IMR-90 (cell line): ENCODE measurements around the gene DIPK1B. TPM values are rescaled to one million over a fixed set of nuclear protein-coding genes. Genes with fewer than 3 reads are reported as not detected.

ENCODE experiments used
- ATAC-seq: fragments of 200-7000 bp; cut with Tn5 transposase; 2 replicates; pipeline ENCODE4 v1.9.1; 2020; ENCODE audit warnings: low read depth, mild to moderate bottlenecking, moderate library complexity
- BruUV-seq: library from RNA; stranded (reverse); fragments of 400-500 nt; replicated peaks from 2 replicates; lab custom pipeline; 2021; lab: Mats Ljungman, UMichigan
- CTCF ChIA-PET: fragments of 300-600 bp; formaldehyde crosslinking; extraction: SDS; loops from one replicate; lab custom pipeline; 2021; ENCODE audit warnings: antibody characterized with exemption; lab: Yijun Ruan, JAX
- POLR2A ChIA-PET: fragments of 300-600 bp; sonication (Branson Sonifier 250); formaldehyde crosslinking; loops from one replicate; lab custom pipeline; 2022; ENCODE audit warnings: antibody characterized with exemption; ENCODE audit not compliant: unreplicated experiment; lab: Charles Lee
- DNase-seq: peaks from one replicate; pipeline ENCODE4 v3.0.0; 2013
- H2AFZ ChIP-seq: replicated peaks from 2 replicates; pipeline ENCODE3; 2013; ENCODE audit warnings: low read length, mild to moderate bottlenecking; ENCODE audit not compliant: poor library complexity
- H2AK5ac ChIP-seq: 2 replicates; pipeline ENCODE4 v1.6.1; 2013; ENCODE audit warnings: low read depth, low read length, inconsistent platforms
- H2AK9ac ChIP-seq: replicated peaks from 2 replicates; pipeline ENCODE3; 2013; ENCODE audit warnings: mild to moderate bottlenecking, low read depth, low read length, moderate library complexity; ENCODE audit not compliant: poor library complexity
- H2BK120ac ChIP-seq: 2 replicates; pipeline ENCODE4 v1.6.1; 2013; ENCODE audit warnings: low read depth, low read length, inconsistent platforms
- H2BK15ac ChIP-seq: 3 replicates; pipeline ENCODE4 v1.6.1; 2013; ENCODE audit warnings: low read depth, low read length, inconsistent platforms
- H2BK20ac ChIP-seq: 2 replicates; pipeline ENCODE4 v1.6.1; 2013; ENCODE audit warnings: low read depth, mild to moderate bottlenecking, inconsistent platforms, low read length, moderate library complexity
- H2BK5ac ChIP-seq: 2 replicates; pipeline ENCODE4 v1.6.1; 2013; ENCODE audit warnings: mild to moderate bottlenecking, low read depth, low read length, inconsistent platforms; ENCODE audit not compliant: poor library complexity, severe bottlenecking
- H3K14ac ChIP-seq: replicated peaks from 2 replicates; pipeline ENCODE4 v1.6.1; 2013; ENCODE audit warnings: low read depth, low read length, inconsistent platforms
- H3K18ac ChIP-seq: 2 replicates; pipeline ENCODE4 v1.6.1; 2013; ENCODE audit warnings: low read depth, low read length, control low read depth
- H3K23ac ChIP-seq: 2 replicates; pipeline ENCODE4 v1.6.1; 2013; ENCODE audit warnings: low read depth, low read length, inconsistent platforms
- H3K27ac ChIP-seq: 2 replicates; pipeline ENCODE4 v1.5.1; 2013; ENCODE audit warnings: mild to moderate bottlenecking, control low read depth, low read length; ENCODE audit not compliant: insufficient read depth
- H3K27me3 ChIP-seq: 2 replicates; pipeline ENCODE4 v1.6.1; 2013; ENCODE audit warnings: low read length; ENCODE audit not compliant: control insufficient read depth, insufficient read depth
- H3K36me3 ChIP-seq: 2 replicates; pipeline ENCODE4 v1.6.1; 2013; ENCODE audit warnings: low read length, mixed read lengths; ENCODE audit not compliant: control insufficient read depth, insufficient read depth
- H3K4ac ChIP-seq: 2 replicates; pipeline ENCODE4 v1.6.1; 2013; ENCODE audit warnings: low read depth, low read length, inconsistent platforms
- H3K4me1 ChIP-seq: 2 replicates; pipeline ENCODE4 v1.6.1; 2013; ENCODE audit warnings: low read length, mixed read lengths; ENCODE audit not compliant: control insufficient read depth, insufficient read depth
- H3K4me2 ChIP-seq: 2 replicates; pipeline ENCODE4 v1.6.1; 2013; ENCODE audit warnings: low read depth, mild to moderate bottlenecking, control low read depth, low read length, moderate library complexity
- H3K4me3 ChIP-seq: 2 replicates; pipeline ENCODE4 v1.5.1; 2013; ENCODE audit warnings: low read depth, mild to moderate bottlenecking, control low read depth, low read length, moderate library complexity; ENCODE audit not compliant: insufficient read depth
- H3K56ac ChIP-seq: 2 replicates; pipeline ENCODE4 v1.6.1; 2013; ENCODE audit warnings: low read length, inconsistent platforms; ENCODE audit not compliant: insufficient read depth; ENCODE audit errors: extremely low read depth
- H3K79me1 ChIP-seq, 2 experiments: 2 replicates each; pipeline ENCODE4 v1.6.1; 2013; ENCODE audit warnings: low read length in 2 of 2, inconsistent platforms in 1 of 2, low read depth in 1 of 2
- H3K9ac ChIP-seq: 2 replicates; pipeline ENCODE4 v1.6.1; 2013; ENCODE audit warnings: low read depth, low read length, control low read depth
- H3K9me1 ChIP-seq: 2 replicates; pipeline ENCODE4 v1.6.1; 2013; ENCODE audit warnings: low read length, inconsistent platforms; ENCODE audit not compliant: insufficient read depth
- H3K9me3 ChIP-seq: 2 replicates; pipeline ENCODE4 v1.6.1; 2013; ENCODE audit warnings: low read length; ENCODE audit not compliant: control insufficient read depth, insufficient read depth
- H4K20me1 ChIP-seq: 2 replicates; pipeline ENCODE4 v1.6.1; 2013; ENCODE audit warnings: low read length, inconsistent platforms; ENCODE audit not compliant: insufficient read depth
- H4K5ac ChIP-seq: 2 replicates; pipeline ENCODE4 v1.6.1; 2013; ENCODE audit warnings: mild to moderate bottlenecking, low read depth, low read length, control low read depth
- H4K8ac ChIP-seq, 2 experiments: 2 replicates each; pipeline ENCODE4 v1.6.1; 2013; ENCODE audit warnings: low read depth in 2 of 2, low read length in 2 of 2, control low read depth in 1 of 2, inconsistent platforms in 1 of 2
- H4K91ac ChIP-seq: 2 replicates; pipeline ENCODE4 v1.6.1; 2013; ENCODE audit warnings: low read depth, low read length, inconsistent platforms; ENCODE audit not compliant: insufficient read depth
- CTCF ChIP-seq: conservative IDR thresholded peaks from 2 replicates; pipeline ENCODE4 v1.5.1; 2012; ENCODE audit warnings: mild to moderate bottlenecking, low read depth, low read length, improper control_type of control experiment
- MAFK ChIP-seq: IDR thresholded peaks from 2 replicates; pipeline ENCODE4 v1.6.1; 2012; ENCODE audit warnings: low read depth, low read length, improper control_type of control experiment
- MAZ ChIP-seq: IDR thresholded peaks from 2 replicates; pipeline ENCODE4 v1.6.1; 2012; ENCODE audit warnings: low read depth, mild to moderate bottlenecking, low read length, improper control_type of control experiment, moderate library complexity, borderline replicate concordance
- RAD21 ChIP-seq: IDR thresholded peaks from 2 replicates; pipeline ENCODE4 v1.6.1; 2012; ENCODE audit warnings: low read length, improper control_type of control experiment
- RCOR1 ChIP-seq: IDR thresholded peaks from 2 replicates; pipeline ENCODE4 v1.6.1; 2012; ENCODE audit warnings: mild to moderate bottlenecking, low read length, improper control_type of control experiment; ENCODE audit not compliant: insufficient replicate concordance
- SMC3 ChIP-seq: fragments of 150-350 bp; IDR thresholded peaks from 2 replicates; pipeline ENCODE4 v1.6.1; 2016; ENCODE audit warnings: low read depth, mild to moderate bottlenecking, antibody characterized with exemption, low read length, moderate library complexity
- WGBS, 2 experiments: methylation state at CpG; one replicate each; pipeline versions ENCODE4 v1.1.5 to v1.1.7; 2013; ENCODE audit warnings: missing lambda C conversion rate in 2 of 2; ENCODE audit not compliant: insufficient read length in 1 of 2; ENCODE audit errors: extremely low coverage in 2 of 2; 5-methylcytosine and 5-hydroxymethylcytosine counted together
- dilution Hi-C: fragments of 300-500 bp; cut with HindIII; formaldehyde crosslinking; loops from one replicate; pipeline ENCODE4 v1.14.3; 2018; ENCODE audit warnings: low sequenced_read_pairs; ENCODE audit not compliant: unreplicated experiment
- in situ Hi-C: fragments of 300-500 bp; cut with MboI; formaldehyde crosslinking; loops from 3 replicates; pipeline ENCODE4 v1.14.3; 2019; ENCODE audit warnings: low sequenced_read_pairs, inconsistent platforms, mixed read lengths
- intact Hi-C: fragments of 100-400 bp; cut with micrococcal nuclease; formaldehyde crosslinking; loops from 2 replicates; pipeline ENCODE4 v1.10.0; 2022
- polyA plus RNA-seq, 3 experiments: library from polyadenylated mRNA; depleted of rRNA; stranded (reverse); fragments of >200 nt; gene quantifications; 2 replicates each; pipeline ENCODE4 v1.2.3, GENCODE V29; 2012; ENCODE audit warnings: low replicate concordance in 1 of 3
- total RNA-seq: library from RNA; depleted of rRNA; stranded (reverse); fragments of >200 nt; gene quantifications from 2 replicates; pipeline ENCODE4 v1.2.3, GENCODE V29; 2012

Gene DIPK1B
- total and polyA plus RNA-seq, 2 of the 4 experiments (the other 2 are of a cell fraction) = 3.4 to 7.1 TPM

GRCh38 chr9:136694163-136694871 lies 18.1 kb upstream of the DIPK1B start:
- H3K27ac ChIP-seq = no peak overlapping the region
- no peak overlapping the region for H3K4ac ChIP-seq
- no peak overlapping the region for H4K8ac ChIP-seq
- H4K5ac ChIP-seq = no peak overlapping the region
- POLR2A ChIA-PET = no interaction called here
- H3K36me3 ChIP-seq = no peaks in the 10 kb centered on the region
- no peak overlapping the region for H2BK20ac ChIP-seq
- in situ Hi-C loops = no loop called here
- no peak overlapping the region for H2AK5ac ChIP-seq
- no peak overlapping the region for H2BK5ac ChIP-seq
- H3K9me1 ChIP-seq = no peaks in the 10 kb centered on the region
- peak; percentile 18 for DNase-seq
- H3K4me2 ChIP-seq = no peak overlapping the region
- peaks cover 13% of the 10 kb centered on the region; the same call in 1 of the 2 replicates for H3K27me3 ChIP-seq
- H3K4me1 ChIP-seq = 0 out of 2 replicates have a peak, but pooled peaks cover 2% of the 10 kb centered on the region
- no peak overlapping the region for H3K56ac ChIP-seq
- no peaks in the 10 kb centered on the region for H3K79me1 ChIP-seq
- BruUV-seq = no TSS peak
- H4K20me1 ChIP-seq = no peaks in the 10 kb centered on the region
- ATAC-seq = peak; percentile 82
- no peak overlapping the region for H4K91ac ChIP-seq
- no peak overlapping the region for H3K23ac ChIP-seq
- H3K4me3 ChIP-seq = no peak overlapping the region
- no peak overlapping the region for H3K18ac ChIP-seq
- H2AK9ac ChIP-seq = no peak overlapping the region
- WGBS, 2 experiments = 43% methylated on average over 18 of the region's 32 CpGs; no CpG with 5 or more reads in 1 of the 2 experiments
- dilution Hi-C loops = no loop called here
- H2BK120ac ChIP-seq = no peak overlapping the region
- H2BK15ac ChIP-seq = no peak overlapping the region
- H3K9ac ChIP-seq = no peak overlapping the region
- CTCF ChIA-PET = interaction anchor here (0.8 to 1.0 kb wide), 2 partner anchors 14 to 209 kb away, joined by 3 read pairs; no protein-coding TSS in a partner anchor
- intact Hi-C loops = no loop called here
- peak; percentile 80 for TF ChIP-seq MAZ
- peak; percentile 62 for TF ChIP-seq RAD21
- TF ChIP-seq CTCF = peak; percentile 59
- TF ChIP-seq SMC3 = peak; percentile 40; the same call in 1 of the 2 replicates
- no peak for TF ChIP-seq RCOR1
- TF ChIP-seq MAFK = no peak
- no peak overlapping the region for H3K14ac ChIP-seq
- no peaks in the 10 kb centered on the region for H3K9me3 ChIP-seq
- H2AFZ ChIP-seq = no peak overlapping the region
